HG02885 (cell line): ENCODE results near the gene ITGB6.
A peak's percentile ranks its signal among the peaks of the same experiment; 100 is the strongest.

Experiments
- ATAC-seq: cut with Tn5 transposase; IDR thresholded peaks from one replicate; pipeline ENCODE4 v1.9.1; 2021; ENCODE audit warnings: mild to moderate bottlenecking; ENCODE audit not compliant: unreplicated experiment, poor library complexity

Gene ITGB6

GRCh38 chr2:160199683-160200389 lies at the start of gene ITGB6:
Gene ITGB6 (minus strand): TSS chr2:160200272. CDS start chr2:160200063, 209 bp downstream.
- ATAC-seq: no peak

GRCh38 chr2:160247296-160248035 lies 47.4 kb upstream of the ITGB6 start:
- no peak for ATAC-seq

GRCh38 chr2:160246356-160246755 lies 46.3 kb upstream of the ITGB6 start:
- no peak for ATAC-seq

- no peak for ATAC-seq
Measured at GRCh38 chr2:160245614-160246155, 45.6 kb upstream of the ITGB6 start.

GRCh38 chr2:160242893-160243564 lies 43.0 kb upstream of the ITGB6 start:
- no peak for ATAC-seq

- ATAC-seq: no peak
Measured at GRCh38 chr2:160241251-160242137, 41.4 kb upstream of the ITGB6 start.

- no peak for ATAC-seq
Measured at GRCh38 chr2:160239436-160239835, 39.4 kb upstream of the ITGB6 start.

- ATAC-seq: no peak
Measured at GRCh38 chr2:160238392-160238791, 38.3 kb upstream of the ITGB6 start.

- ATAC-seq: no peak
Measured at GRCh38 chr2:160232905-160233475, 32.9 kb upstream of the ITGB6 start.

- ATAC-seq: no peak
Measured at GRCh38 chr2:160229591-160229990, 29.5 kb upstream of the ITGB6 start.

GRCh38 chr2:160228141-160228917 lies 28.3 kb upstream of the ITGB6 start:
- no peak for ATAC-seq

GRCh38 chr2:160227293-160227915 lies 27.3 kb upstream of the ITGB6 start:
- ATAC-seq: no peak

- ATAC-seq: no peak
Measured at GRCh38 chr2:160226367-160226766, 26.3 kb upstream of the ITGB6 start.

GRCh38 chr2:160225722-160226121 lies 25.6 kb upstream of the ITGB6 start:
- ATAC-seq: no peak

GRCh38 chr2:160224507-160224906 lies 24.4 kb upstream of the ITGB6 start:
- peak; percentile 29 for ATAC-seq

GRCh38 chr2:160224060-160224459 lies 24.0 kb upstream of the ITGB6 start:
- ATAC-seq: peak; percentile 95

- peak; percentile 1 for ATAC-seq
Measured at GRCh38 chr2:160223560-160223959, 23.5 kb upstream of the ITGB6 start.

- no peak for ATAC-seq
Measured at GRCh38 chr2:160222546-160223283, 22.6 kb upstream of the ITGB6 start.
